KMS-11 (cell line): Measurements from ENCODE around the gene EPHX1.

Experiments
- H2AFZ ChIP-seq: fragments of 200-600 bp; sonication (generic); 2 replicates; pipeline ENCODE4 v1.6.1; 2016; ENCODE audit warnings: antibody characterized with exemption, mixed run types, low read depth
- H3K27ac ChIP-seq: fragments of 200-600 bp; sonication (generic); 2 replicates; pipeline ENCODE4 v1.6.1; 2016; ENCODE audit warnings: mild to moderate bottlenecking, mixed run types
- H3K27me3 ChIP-seq: fragments of 200-600 bp; sonication (generic); 2 replicates; pipeline ENCODE4 v1.6.1; 2017; ENCODE audit warnings: mild to moderate bottlenecking, low read depth, mixed run types, moderate library complexity; ENCODE audit not compliant: insufficient read depth
- H3K36me3 ChIP-seq: fragments of 200-600 bp; sonication (generic); 2 replicates; pipeline ENCODE4 v1.6.1; 2017; ENCODE audit warnings: mild to moderate bottlenecking, mixed run types; ENCODE audit not compliant: insufficient read depth
- H3K4me1 ChIP-seq: fragments of 200-600 bp; sonication (generic); 2 replicates; pipeline ENCODE4 v1.6.1; 2016; ENCODE audit warnings: mild to moderate bottlenecking, low read depth, mixed run types; ENCODE audit not compliant: poor library complexity, severe bottlenecking
- H3K4me2 ChIP-seq: fragments of 200-600 bp; sonication (generic); 2 replicates; pipeline ENCODE4 v1.7.0; 2016; ENCODE audit warnings: mild to moderate bottlenecking, mixed run types
- H3K4me3 ChIP-seq: fragments of 200-600 bp; sonication (generic); IDR thresholded peaks from 2 replicates; pipeline ENCODE4 v1.6.1; 2017; ENCODE audit warnings: low read depth, low read length, mixed read lengths; ENCODE audit not compliant: insufficient read depth
- H3K79me2 ChIP-seq: fragments of 200-600 bp; sonication (generic); 2 replicates; pipeline ENCODE4 v1.6.1; 2016; ENCODE audit warnings: low read depth, mixed run types; ENCODE audit not compliant: insufficient read depth
- H3K9ac ChIP-seq: fragments of 200-600 bp; sonication (generic); 2 replicates; pipeline ENCODE4 v1.6.1; 2016; ENCODE audit warnings: mild to moderate bottlenecking, mixed run types
- H4K20me1 ChIP-seq: fragments of 200-600 bp; sonication (generic); 2 replicates; pipeline ENCODE4 v1.6.1; 2016; ENCODE audit warnings: mild to moderate bottlenecking, mixed run types; ENCODE audit not compliant: insufficient read depth
- CTCF ChIP-seq: fragments of 200-600 bp; sonication (generic); conservative IDR thresholded peaks from 2 replicates; pipeline ENCODE4 v1.6.1; 2017; ENCODE audit warnings: low read depth, mild to moderate bottlenecking, antibody characterized with exemption, low read length, moderate library complexity, mixed read lengths

EPHX1 gene

GRCh38 chr1:225853441-225853840 is 43.5 kb downstream of the EPHX1 start:
- peaks cover 80% of the 10 kb centered on the region for H3K4me1 ChIP-seq
- H3K79me2 ChIP-seq = no peaks in the 10 kb centered on the region
- no peaks in the 10 kb centered on the region for H4K20me1 ChIP-seq

DNA sequence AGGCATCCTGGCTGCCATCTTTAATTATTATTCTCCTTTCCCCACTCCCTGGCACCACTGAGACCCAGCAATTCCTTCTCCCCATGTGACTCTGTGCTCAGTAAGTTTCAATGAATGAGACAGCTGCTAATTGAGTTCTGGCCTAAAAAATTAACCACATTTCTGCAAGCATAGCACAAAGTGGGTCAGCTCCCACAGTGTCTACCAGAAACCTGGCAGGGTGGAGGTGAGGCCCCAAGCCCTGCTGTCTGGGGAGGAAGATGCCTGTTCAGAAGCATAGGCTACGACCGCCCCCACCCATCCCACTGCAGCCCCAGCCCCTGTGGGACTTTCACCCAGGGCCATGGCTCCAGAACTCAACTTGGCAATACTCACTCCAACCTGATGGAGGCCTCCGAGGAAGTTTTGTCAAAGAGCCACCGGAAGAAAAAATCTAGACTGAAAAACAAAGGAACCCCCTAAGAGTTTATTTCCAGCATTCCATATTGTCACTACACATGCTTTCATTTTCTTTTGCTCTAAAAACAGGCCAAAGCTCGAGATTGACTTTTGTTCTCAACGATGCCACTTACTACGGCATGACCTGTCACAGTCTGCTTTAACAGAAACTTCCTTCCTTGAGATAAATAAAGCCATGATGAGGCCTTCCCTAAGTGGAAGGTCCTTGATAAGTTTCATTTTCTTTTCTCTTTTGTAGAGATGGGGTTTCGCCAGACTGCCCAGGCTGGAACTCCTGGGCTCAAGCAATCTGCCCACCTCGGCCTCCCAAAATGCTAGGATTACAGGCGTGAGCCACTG is 45.8 kb downstream of the EPHX1 start:
- H3K27ac ChIP-seq = peak overlapping the region; percentile 90
- H3K4me2 ChIP-seq = peak overlapping the region; percentile 99
- H4K20me1 ChIP-seq = no peaks in the 10 kb centered on the region
- peak overlapping the region; percentile 65 for H3K9ac ChIP-seq
- H3K36me3 ChIP-seq = no peaks in the 10 kb centered on the region; the same call in 1 of the 2 replicates
- peak overlapping the region; percentile 83 for H3K4me3 ChIP-seq
- peak; percentile 48 for TF ChIP-seq CTCF
- H3K4me1 ChIP-seq = peaks cover 77% of the 10 kb centered on the region
- no peaks in the 10 kb centered on the region for H3K27me3 ChIP-seq
- H2AFZ ChIP-seq = peak overlapping the region; percentile 15; the same call in 1 of the 2 replicates
- H3K79me2 ChIP-seq = no peaks in the 10 kb centered on the region

More at GRCh38 chr1:225853441-225853840, 43.5 kb downstream of the EPHX1 start:
- H3K4me3 ChIP-seq = no peak overlapping the region
- H3K27ac ChIP-seq = no peak overlapping the region
- no peak for TF ChIP-seq CTCF
- H3K9ac ChIP-seq = no peak overlapping the region
- no peaks in the 10 kb centered on the region; the same call in 1 of the 2 replicates for H3K36me3 ChIP-seq
- peak overlapping the region; percentile 69; the same call in 1 of the 2 replicates for H3K4me2 ChIP-seq
- no peaks in the 10 kb centered on the region for H3K27me3 ChIP-seq
- H2AFZ ChIP-seq = no peak overlapping the region

GRCh38 chr1:225857256-225857655 is 47.3 kb downstream of the EPHX1 start:
- H3K27ac ChIP-seq = peak overlapping the region; percentile 90
- H3K36me3 ChIP-seq = peaks cover 5% of the 10 kb centered on the region; the same call in 1 of the 2 replicates
- H3K79me2 ChIP-seq = no peaks in the 10 kb centered on the region

DNA sequence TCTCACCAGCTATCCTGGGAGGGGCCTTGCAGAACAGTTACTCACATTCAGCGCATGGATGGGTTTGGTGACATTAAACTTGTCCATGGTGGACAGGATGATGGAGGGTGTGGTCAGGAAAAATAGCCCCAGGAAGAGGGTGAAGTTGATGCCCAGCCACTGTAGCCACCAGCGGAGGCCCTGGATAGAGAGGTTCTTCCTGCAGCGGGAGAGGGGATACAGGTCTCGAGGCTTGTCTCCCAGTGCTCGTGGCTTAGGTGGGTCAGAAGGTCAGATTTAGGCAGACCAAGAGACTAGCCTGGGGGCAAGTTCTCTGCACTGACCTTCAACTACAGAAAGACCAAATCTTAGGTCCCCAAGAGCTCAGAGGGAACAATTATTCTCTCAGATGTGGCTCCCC is 49.2 kb downstream of the EPHX1 start:
- Histone ChIP-seq H3K36me3 (peaks cover 5% of the 10 kb centered on the region; the same call in 1 of the 2 replicates), H3K4me1 (peaks cover 45% of the 10 kb centered on the region), H3K79me2 (no peaks in the 10 kb centered on the region), H3K4me3 (no peak overlapping the region), H2AFZ (no peak overlapping the region), H4K20me1 (no peaks in the 10 kb centered on the region), H3K27me3 (no peaks in the 10 kb centered on the region), H3K4me2 (no peak overlapping the region), H3K27ac (no peak overlapping the region), H3K9ac (no peak overlapping the region)
- TF ChIP-seq CTCF = no peak

More at GRCh38 chr1:225857256-225857655, 47.3 kb downstream of the EPHX1 start:
- no peak for TF ChIP-seq CTCF
- Histone ChIP-seq H4K20me1 (no peaks in the 10 kb centered on the region), H3K9ac (peak overlapping the region; percentile 0; the same call in 1 of the 2 replicates), H3K4me1 (peaks cover 64% of the 10 kb centered on the region), H3K4me3 (no peak overlapping the region), H2AFZ (no peak overlapping the region), H3K4me2 (peak overlapping the region; percentile 99; the same call in 1 of the 2 replicates), H3K27me3 (no peaks in the 10 kb centered on the region)
